ENCODE data around the gene RSPH9. TPM values are rescaled to one million over a fixed set of nuclear protein-coding genes. Genes with fewer than 3 reads are reported as not detected.

Gene RSPH9
- total RNA-seq, 1 donor from 2014 or later, result not detected

- no peaks in the 10 kb centered on the region for H3K9me3 Mint-ChIP-seq
- ATAC-seq (ENCODE audit: low read depth), result no peak
- POLR2A ChIA-PET, result interaction anchor here (1.1 to 6.0 kb wide), 4 partner anchors 8 to 18 kb away, joined by 3 to 122 read pairs (median 14); partner anchors contain the start of gene MRPS18A
- no peaks in the 10 kb centered on the region for H3K27me3 Mint-ChIP-seq
- no peaks in the 10 kb centered on the region for H3K36me3 Mint-ChIP-seq (ENCODE audit: low read depth)
- DNase-seq, result no peak
- CTCF ChIA-PET, result interaction anchor here (1.9 kb wide), 1 partner anchor 18 kb away, joined by 6 read pairs; no protein-coding TSS in a partner anchor
- intact Hi-C loops (cut with micrococcal nuclease), result loop anchor here (1.0 kb wide), 1 partner anchor 19 kb away; no protein-coding TSS in a partner anchor
- no peak overlapping the region for H3K27ac Mint-ChIP-seq
- H3K4me1 Mint-ChIP-seq, result peaks cover 62% of the 10 kb centered on the region
- TF ChIP-seq CTCF (IDR thresholded peaks at IDR 0.05), result no peak
- no peak overlapping the region for H3K4me3 Mint-ChIP-seq
These were observed 62.0 kb downstream of the RSPH9 start for GRCh38 chr6:43706788-43707187.

GRCh38 chr6:43707269-43707668 is 62.4 kb downstream of the RSPH9 start:
- no peaks in the 10 kb centered on the region for H3K36me3 Mint-ChIP-seq (ENCODE audit: low read depth)
- peaks cover 62% of the 10 kb centered on the region for H3K4me1 Mint-ChIP-seq
- no peak for ATAC-seq (ENCODE audit: low read depth)
- POLR2A ChIA-PET, result interaction anchor here (4.7 to 6.0 kb wide), 2 partner anchors 7 to 19 kb away, joined by 23 to 122 read pairs; partner anchors contain the start of gene MRPS18A
- intact Hi-C loops (cut with micrococcal nuclease), result no loop called here
- CTCF ChIA-PET, result no interaction called here
- H3K27ac Mint-ChIP-seq, result no peak overlapping the region
- TF ChIP-seq CTCF (IDR thresholded peaks at IDR 0.05), result no peak
- no peak for DNase-seq
- no peaks in the 10 kb centered on the region for H3K27me3 Mint-ChIP-seq
- no peaks in the 10 kb centered on the region for H3K9me3 Mint-ChIP-seq
- no peak overlapping the region for H3K4me3 Mint-ChIP-seq

GRCh38 chr6:43707767-43708166 is 62.9 kb downstream of the RSPH9 start:
- ChIA-PET CTCF (no interaction called here), POLR2A (interaction anchor here (0.6 to 6.0 kb wide), 2 partner anchors 19 to 420 kb away, joined by 3 to 23 read pairs; partner anchors contain the start of genes MRPL14, MRPS18A and TMEM63B)
- no peaks in the 10 kb centered on the region for H3K36me3 Mint-ChIP-seq (ENCODE audit: low read depth)
- no peak for DNase-seq
- no peak for TF ChIP-seq CTCF (IDR thresholded peaks at IDR 0.05)
- intact Hi-C loops (cut with micrococcal nuclease), result no loop called here
- H3K9me3 Mint-ChIP-seq, result no peaks in the 10 kb centered on the region
- no peak overlapping the region for H3K27ac Mint-ChIP-seq
- H3K27me3 Mint-ChIP-seq, result no peaks in the 10 kb centered on the region
- no peak overlapping the region for H3K4me3 Mint-ChIP-seq
- no peak for ATAC-seq (ENCODE audit: low read depth)
- H3K4me1 Mint-ChIP-seq, result peaks cover 62% of the 10 kb centered on the region

GRCh38 chr6:43708860-43709653 is 64.2 kb downstream of the RSPH9 start:
- ATAC-seq (ENCODE audit: low read depth) (no peak), DNase-seq (no peak)
- intact Hi-C loops (cut with micrococcal nuclease), result no loop called here
- H3K27ac Mint-ChIP-seq, result no peak overlapping the region
- CTCF ChIA-PET, result interaction anchor here (0.9 kb wide), 1 partner anchor 42 kb away, joined by 3 read pairs; no protein-coding TSS in a partner anchor
- H3K9me3 Mint-ChIP-seq, result no peaks in the 10 kb centered on the region
- POLR2A ChIA-PET, result interaction anchor here (0.6 kb wide), 1 partner anchor 45 kb away, joined by 6 read pairs; no protein-coding TSS in a partner anchor
- H3K4me3 Mint-ChIP-seq, result no peak overlapping the region
- TF ChIP-seq CTCF (IDR thresholded peaks at IDR 0.05), result no peak
- H3K4me1 Mint-ChIP-seq, result peaks cover 58% of the 10 kb centered on the region
- H3K36me3 Mint-ChIP-seq (ENCODE audit: low read depth), result no peaks in the 10 kb centered on the region
- H3K27me3 Mint-ChIP-seq, result no peaks in the 10 kb centered on the region

GRCh38 chr6:43709654-43710303 is 64.9 kb downstream of the RSPH9 start:
- ATAC-seq (ENCODE audit: low read depth) (no peak), DNase-seq (no peak)
- intact Hi-C loops (cut with micrococcal nuclease), result loop anchor here (10.0 kb wide), 2 partner anchors 325 to 555 kb away; partner anchors contain the start of gene NFKBIE
- Mint-ChIP-seq H3K9me3 (no peaks in the 10 kb centered on the region), H3K27ac (no peak overlapping the region), H3K36me3 (ENCODE audit: low read depth) (no peaks in the 10 kb centered on the region), H3K4me1 (peaks cover 60% of the 10 kb centered on the region), H3K27me3 (no peaks in the 10 kb centered on the region), H3K4me3 (no peak overlapping the region)
- ChIA-PET CTCF (interaction anchor here (0.9 kb wide), 1 partner anchor 13 kb away, joined by 5 read pairs; no protein-coding TSS in a partner anchor), POLR2A (interaction anchor here (0.6 kb wide), 1 partner anchor 46 kb away, joined by 6 read pairs; no protein-coding TSS in a partner anchor)
- no peak for TF ChIP-seq CTCF (IDR thresholded peaks at IDR 0.05)
